GM12873 (cell line): ENCODE results near the gene ZNHIT2.

Experiments
- TF ChIP-seq, protein P1 (sequence below): IDR thresholded peaks from 2 replicates; pipeline ENCODE4 v1.5.1; 2012; ENCODE audit warnings: low read depth, mild to moderate bottlenecking, moderate library complexity, low read length, control low read depth; ENCODE audit not compliant: insufficient read depth; ENCODE audit errors: missing control alignments

The ZNHIT2 gene

GRCh38 chr11:65121447-65121864 is 4.0 kb upstream of the ZNHIT2 start:
- TF ChIP-seq, protein P1, sequence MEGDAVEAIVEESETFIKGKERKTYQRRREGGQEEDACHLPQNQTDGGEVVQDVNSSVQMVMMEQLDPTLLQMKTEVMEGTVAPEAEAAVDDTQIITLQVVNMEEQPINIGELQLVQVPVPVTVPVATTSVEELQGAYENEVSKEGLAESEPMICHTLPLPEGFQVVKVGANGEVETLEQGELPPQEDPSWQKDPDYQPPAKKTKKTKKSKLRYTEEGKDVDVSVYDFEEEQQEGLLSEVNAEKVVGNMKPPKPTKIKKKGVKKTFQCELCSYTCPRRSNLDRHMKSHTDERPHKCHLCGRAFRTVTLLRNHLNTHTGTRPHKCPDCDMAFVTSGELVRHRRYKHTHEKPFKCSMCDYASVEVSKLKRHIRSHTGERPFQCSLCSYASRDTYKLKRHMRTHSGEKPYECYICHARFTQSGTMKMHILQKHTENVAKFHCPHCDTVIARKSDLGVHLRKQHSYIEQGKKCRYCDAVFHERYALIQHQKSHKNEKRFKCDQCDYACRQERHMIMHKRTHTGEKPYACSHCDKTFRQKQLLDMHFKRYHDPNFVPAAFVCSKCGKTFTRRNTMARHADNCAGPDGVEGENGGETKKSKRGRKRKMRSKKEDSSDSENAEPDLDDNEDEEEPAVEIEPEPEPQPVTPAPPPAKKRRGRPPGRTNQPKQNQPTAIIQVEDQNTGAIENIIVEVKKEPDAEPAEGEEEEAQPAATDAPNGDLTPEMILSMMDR = no peak

GRCh38 chr11:65120831-65121230 is 3.3 kb upstream of the ZNHIT2 start:
- TF ChIP-seq, protein P1 = no peak

DNA sequence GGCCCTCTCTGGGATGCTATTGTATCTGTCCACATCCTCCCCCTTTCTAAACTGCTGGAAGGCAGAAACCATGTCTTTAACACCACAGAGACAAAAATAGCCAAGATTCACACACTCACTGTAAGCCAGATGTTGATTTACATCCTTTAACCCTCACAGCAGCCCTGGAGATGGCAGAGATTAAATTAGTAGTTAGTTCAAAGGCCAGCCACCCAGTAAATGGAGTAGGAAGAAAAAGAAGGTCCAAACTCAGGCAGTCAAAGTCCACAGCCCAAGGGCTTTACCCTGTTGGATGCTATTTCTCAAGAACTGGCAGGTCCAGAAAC is 2.1 kb upstream of the ZNHIT2 start:
- TF ChIP-seq, protein P1 = no peak

DNA sequence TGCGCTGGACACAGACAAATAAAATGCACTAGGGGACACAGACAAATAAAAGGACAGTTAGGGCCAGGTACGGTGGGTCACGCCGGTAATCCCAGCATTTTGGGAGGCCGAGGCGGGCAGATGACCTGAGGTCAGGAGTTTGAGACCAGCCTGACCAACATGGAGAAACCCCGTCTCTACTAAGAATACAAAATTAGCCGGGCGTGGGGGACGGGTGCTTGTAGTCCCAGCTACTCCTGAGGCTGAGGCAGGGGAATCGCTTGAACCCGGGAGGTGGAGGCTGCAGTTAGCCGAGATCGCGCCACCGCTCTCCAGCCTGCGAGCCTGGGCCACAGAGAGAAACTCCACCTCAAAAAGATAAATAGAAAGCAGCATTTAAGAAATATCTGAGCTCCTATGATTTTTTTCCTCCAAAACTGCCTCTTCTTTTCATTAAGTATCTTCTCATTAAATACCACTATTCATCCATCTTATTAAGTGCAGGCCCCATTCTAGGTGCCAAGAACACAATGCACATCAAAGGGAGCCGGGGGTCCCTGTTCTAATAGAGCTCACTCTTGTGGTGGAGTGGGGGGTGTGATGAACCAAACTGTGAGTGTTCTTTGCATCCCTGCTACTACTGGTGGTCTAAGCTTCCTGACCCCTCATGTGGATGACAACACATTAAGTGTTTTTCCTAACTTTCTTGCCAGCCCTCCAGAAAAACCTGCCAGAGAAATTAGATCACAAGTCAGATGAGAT is 766 bp upstream of the ZNHIT2 start:
- TF ChIP-seq, protein P1 = no peak

DNA sequence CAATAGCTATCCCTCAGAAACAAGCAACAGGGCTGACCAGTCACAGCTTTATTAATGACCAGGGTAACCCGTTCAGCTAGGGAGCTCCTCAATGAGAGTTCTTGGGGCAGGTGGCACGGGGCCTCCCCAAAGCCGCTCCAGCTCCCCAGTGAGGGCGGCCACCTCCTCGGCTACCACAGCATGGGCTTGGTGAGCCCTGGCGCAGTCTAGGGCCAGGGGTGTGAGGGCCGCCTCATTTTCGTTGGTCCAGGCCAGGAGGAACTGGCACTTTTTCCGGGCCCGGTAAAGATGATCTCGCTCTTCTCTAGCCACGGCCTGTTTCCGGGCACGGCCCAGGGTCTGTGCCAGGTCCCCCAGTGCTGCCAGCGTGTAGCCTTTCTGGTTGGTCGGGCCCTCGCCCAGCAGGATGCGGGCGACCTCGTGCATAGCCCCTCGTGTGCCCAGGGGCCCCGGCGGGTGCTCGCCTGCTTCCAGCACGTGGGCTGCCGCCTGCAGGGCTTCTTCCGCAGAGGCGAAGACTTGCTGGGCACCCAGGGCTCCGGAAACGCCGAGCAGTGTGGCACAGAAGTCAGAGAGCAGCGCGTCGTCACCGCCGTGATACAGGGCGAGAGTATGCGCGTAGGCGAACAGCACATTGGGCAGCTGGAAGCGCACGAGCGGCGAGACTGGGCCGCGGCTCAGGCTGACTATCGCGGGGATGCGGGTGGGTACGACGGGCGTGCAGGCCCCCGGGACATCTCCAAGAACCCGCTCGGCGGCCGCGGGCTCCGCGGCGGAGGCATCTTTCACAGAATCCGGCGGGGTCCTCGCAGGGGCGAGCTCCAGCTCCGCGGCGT is 913 bp downstream of the ZNHIT2 start:
- TF ChIP-seq, protein P1 = no peak

DNA sequence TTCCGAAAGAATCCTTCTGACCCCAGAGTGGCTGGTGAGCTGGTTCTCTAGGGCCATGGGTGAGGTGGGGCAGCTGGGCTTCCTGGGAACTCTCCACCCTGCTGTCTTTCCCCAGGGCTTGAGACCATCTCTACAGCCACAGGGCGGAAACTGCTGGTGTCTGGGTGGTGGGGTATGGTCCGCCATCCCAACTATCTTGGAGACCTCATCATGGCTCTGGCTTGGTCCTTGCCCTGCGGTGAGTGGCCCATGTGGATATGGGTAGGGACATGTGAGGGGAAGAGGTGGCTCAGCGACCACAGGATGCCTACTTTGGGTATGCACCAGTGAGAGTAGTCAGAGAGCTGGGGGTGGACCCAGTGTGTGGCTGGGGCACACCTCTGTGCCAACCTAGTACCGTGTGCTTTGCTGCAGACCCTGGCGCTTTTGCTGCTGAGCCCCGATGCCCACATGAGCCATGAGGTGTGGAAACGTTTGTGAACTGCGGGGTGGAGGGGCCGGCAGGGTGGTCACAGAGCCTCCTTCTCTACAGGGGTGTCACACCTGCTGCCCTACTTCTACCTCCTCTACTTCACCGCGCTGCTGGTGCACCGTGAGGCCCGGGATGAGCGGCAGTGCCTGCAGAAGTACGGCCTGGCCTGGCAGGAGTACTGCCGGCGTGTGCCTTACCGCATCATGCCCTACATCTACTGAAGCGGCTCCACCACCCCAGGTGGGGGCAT is 2.0 kb downstream of the ZNHIT2 start:
- TF ChIP-seq, protein P1 = no peak
